Uterus (tissue), 2 donors: ENCODE results near the gene ERF.

Source experiments
- CTCF ChIP-seq, 4 experiments: fragments of 200-600 bp in 2 of 4; fragments of 450-650 bp in 2 of 4; sonication (generic) in 2 of 4; IDR thresholded peaks; one replicate each; pipeline ENCODE4 v1.5.1; 2016 to 2019; ENCODE audit warnings: antibody characterized with exemption in 4 of 4, mild to moderate bottlenecking in 2 of 4, moderate library complexity in 1 of 4
- POLR2A ChIP-seq, 2 donors: fragments of 450-650 bp; IDR thresholded peaks; one replicate each; pipeline ENCODE4 v1.6.1; 2016; ENCODE audit warnings: antibody characterized with exemption in 2 of 2, mild to moderate bottlenecking in 1 of 2, moderate library complexity in 1 of 2

DNA sequence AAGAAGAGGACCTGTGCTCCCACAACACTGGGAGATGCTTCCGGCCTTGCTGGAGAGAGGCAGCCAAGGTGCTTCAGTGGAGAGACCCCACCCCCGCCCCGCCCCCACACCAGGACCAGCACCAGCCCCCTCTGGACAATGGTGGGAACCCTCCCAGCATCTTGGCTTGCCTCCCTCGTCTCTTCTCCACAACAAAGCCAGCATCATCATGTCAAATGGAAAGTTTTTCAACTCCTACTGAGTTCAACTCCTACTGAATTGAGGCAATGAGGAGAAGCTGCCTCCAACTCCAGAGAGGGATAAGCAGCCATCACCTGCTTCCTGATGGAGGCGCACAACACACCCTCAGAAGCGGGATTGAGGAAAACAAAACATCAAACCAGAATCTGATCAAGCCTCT, 50.3 kb downstream of the ERF start:
- TF ChIP-seq POLR2A (IDR thresholded peaks at IDR 0.05) (no peak), CTCF (IDR thresholded peaks at IDR 0.05) (no peak)
